Stimulated activated CD8-positive, alpha-beta memory T cell treated with anti-CD3 and anti-CD28 coated beads, Interleukin-15, amount 100 ng/mL, for 4 hours (primary cell): ENCODE measurements around the gene ZNF827.

ENCODE experiments used
- DNase-seq, 2 donors: peaks; one replicate each; pipeline ENCODE4 v3.0.0-alpha.2; 2020; ENCODE audit warnings: low read depth in 2 of 2

Gene ZNF827

DNA sequence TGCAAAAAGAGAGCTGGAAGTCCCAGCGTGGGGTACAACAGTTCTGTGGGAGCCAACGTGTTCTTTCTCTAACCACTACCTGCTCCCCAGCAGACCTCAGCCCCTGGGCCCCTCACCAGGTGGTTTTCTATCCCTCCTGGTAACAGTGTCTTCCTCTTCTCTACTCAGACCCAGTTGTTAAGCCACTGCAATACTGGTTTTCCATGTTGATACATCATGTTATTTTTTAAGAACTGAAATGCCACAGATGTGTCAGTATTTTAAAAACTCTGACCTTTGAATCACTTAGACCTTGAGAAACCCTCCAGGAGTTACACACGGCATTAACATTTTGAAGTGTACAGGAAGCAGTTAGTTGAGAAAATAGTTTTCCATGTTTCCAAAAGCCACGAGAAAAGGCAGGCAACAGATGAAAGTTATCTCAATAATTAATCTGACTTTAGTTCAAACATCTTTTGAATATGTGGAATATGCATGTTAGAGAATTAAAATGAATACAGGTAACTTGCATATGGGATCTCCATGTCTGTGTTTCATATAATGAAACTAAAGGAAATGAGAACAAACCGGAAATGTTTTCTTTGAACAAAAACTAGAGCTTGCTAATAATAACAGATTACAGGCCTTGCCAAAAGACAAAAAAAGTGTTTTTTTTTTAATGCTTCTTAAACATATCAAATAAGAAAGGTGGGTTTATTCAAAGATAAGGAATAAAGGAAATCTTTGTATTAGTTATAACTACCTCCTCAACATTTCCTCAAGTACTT, 108.8 kb downstream of the ZNF827 start:
- DNase-seq = no peak

DNA sequence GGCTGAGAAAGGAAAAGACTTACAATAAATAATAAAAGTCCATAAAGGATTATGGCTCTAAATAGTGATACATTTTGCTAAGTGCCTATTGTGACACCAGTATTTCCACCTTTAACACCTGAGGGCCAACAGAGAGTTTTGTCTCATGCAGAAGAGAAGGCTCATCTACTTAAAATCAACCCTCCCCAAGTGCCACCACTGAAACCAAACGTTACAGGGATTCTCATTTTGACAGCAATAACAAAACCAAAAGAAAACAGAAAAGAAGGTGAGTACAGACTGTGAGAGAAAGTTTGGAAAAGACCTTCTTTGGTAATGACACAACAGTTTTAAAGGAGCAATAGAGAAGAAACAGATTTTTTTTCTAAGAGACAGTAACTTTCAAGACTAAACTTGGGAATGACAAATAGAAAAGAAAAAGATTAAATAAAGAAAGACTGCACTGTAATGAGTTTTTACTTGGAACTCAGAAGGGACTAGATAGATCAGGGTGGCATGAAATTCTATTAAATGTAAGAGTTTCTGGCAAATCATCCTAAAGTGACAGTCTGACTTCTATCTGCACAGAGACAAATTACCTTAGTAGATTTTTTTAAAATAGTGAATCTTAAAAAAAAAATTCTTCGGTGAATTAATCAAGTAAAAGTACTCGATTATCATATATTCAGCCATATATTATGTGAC, 109.7 kb downstream of the ZNF827 start:
- DNase-seq = no peak

DNA sequence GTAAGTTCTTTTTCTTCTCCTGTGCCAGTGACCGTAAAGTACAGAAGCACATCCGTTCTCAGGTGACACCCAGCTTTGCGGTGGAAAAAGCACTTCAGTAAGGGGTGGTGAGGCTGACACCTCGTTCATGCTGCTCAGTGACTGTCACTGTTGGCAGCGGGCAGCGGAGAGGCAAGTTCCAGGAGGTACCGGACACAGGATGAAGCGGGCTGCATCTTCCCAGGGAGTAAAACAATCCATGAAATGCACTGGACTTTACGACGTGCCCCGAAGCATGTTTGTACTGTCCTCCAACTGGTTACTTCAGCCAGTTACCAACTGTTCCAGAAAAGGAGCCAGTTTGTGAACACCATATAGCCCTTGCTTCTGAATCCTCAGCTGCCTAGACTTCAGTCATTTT, 110.7 kb downstream of the ZNF827 start:
- DNase-seq = no peak

DNA sequence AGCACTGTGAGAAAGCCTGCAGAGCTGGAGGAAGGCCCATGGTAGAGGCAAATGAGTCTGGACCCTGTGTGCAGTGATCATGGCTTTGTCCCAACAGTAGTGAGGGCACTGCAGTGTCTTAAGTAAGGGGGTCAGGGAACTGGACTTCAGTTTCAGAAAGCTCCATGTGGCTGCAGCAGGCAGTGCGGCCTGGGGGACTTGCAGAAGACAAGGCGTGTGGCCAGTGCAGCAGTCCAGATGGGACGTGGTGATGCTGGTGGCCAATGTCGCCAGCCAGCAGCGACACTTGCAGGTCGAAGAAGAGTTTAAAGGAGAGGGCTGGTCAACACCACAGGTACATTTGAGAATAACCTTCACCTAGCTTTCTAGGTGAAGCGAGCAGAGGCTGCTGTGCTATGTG, 113.4 kb downstream of the ZNF827 start:
- DNase-seq = no peak

DNA sequence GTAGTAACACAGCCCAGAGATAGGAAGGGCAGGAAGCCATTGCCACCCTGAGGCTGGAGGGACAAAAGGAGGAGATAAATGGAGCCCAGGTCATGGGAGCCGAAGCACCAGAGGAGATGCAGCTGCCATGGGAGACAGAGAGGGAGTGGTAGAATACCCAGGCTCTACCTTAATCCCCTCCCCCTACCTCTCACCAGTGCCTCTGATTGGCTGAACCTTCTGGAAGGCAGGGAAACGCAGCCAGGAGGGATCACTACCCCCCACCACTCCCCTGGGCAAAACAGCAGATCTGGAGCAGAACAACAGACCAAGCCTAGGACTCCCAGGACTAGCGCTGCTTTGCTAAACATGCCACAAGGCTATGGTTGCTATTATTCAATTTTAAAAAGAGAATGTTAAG, 114.2 kb downstream of the ZNF827 start:
- DNase-seq = no peak

DNA sequence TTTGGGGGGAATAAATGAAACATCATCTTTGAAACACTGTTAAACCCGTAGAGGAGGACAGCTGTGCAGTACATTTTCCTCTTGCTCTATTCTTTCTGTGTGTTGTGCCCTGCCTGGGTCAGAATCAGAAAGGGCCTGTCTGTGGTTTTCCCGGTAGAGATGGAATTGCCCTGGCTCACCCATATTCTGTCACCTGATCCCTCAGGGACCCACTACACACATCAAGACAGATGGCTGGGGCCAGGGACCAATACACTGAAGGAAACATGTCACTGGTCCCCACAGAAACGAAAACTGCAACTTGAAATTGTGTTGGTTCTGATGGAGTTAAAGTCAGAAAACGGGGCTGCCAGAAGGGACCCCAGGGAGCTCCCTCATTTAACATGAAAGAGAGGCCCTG, 114.9 kb downstream of the ZNF827 start:
- no peak for DNase-seq

DNA sequence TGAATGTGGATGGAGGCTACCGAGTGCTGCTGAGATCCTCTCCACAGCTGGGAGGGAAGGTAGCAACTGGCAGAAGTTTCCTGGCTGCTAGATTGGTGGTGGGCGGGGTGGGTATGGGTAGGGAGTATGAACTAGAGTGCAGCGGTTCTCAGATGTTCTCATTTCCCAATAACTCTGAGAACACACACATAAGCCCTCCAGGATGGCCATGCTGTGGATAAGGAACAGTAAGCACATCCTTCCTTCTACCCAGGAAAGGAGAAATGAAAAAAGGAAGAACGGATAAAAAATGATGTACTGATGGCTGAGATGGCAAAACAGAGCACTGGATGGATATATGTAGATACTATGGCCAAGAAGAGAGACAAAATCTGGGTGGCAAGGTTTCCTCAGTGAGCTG, 116.0 kb downstream of the ZNF827 start:
- no peak for DNase-seq

DNA sequence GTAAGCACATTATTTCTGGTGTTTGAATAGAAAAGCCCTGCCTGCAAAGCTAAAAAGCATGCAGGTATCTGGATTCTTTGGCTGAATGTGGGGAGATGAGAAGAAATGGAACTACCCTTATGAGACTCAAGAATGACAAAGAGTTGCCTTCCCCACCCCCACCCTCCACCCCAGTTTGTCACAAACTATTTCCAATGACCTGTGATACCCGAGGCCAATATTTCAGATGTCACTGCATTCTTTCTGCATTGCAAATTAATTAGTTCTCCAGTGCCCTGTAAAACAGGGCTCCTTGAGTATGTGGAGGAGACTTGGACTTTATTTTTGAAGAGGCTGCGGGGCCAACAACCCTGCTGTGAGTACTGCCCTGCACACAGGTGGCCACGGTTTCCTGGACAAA, 116.4 kb downstream of the ZNF827 start:
- DNase-seq = no peak

DNA sequence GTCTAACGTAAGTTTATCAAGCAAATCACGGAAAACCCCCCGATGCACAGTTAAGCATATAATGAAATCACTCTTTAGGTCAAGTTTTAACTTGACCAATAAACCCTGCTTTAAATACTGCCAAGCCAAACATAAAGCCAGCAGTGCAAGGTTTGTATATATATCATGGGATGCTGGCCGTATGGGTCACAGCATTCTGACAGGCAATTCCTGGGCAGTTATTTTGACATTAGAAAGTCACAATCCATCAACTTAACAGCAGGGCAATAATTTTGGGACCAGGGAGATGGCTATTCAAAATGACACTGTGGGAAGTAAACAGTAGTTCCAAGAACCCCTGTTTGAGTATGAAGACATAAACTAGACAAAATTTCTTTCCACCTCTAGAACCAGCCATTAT, 116.9 kb downstream of the ZNF827 start:
- DNase-seq = no peak

DNA sequence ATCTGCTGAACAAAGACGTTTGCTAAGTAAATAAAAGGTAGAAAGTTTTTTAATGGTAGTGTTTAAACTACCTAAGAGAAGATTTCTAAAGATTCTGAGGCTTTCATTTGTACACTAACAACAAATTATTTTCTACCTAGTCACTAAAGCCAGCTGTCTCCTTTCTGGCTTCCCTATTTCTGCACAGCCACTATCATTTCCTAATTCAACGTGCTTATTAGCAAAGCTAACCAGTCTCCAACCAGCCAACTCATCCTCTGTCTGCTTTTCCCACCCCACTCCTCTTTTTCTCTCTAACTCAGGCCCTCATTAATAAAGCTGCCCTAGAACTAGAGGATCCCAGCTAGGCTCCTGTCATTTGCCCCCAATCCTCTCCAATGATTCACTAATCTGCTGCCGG, 118.2 kb downstream of the ZNF827 start:
- DNase-seq = no peak

DNA sequence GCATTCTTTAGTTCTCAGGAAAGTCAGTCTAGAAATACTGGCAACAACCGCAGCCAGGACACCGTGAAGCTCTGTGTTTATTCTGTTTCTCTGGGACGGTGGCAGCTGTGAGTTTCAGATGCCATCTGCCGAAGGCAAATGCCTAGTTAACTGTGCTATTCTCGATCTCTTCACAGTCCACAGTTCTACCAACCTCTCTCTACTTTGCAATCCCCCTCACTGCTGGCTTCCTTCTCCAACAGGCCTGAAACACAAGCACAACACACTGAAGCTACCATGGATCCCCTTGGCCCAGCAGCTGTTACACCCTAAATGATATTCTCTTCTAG, 118.8 kb downstream of the ZNF827 start:
- no peak for DNase-seq

DNA sequence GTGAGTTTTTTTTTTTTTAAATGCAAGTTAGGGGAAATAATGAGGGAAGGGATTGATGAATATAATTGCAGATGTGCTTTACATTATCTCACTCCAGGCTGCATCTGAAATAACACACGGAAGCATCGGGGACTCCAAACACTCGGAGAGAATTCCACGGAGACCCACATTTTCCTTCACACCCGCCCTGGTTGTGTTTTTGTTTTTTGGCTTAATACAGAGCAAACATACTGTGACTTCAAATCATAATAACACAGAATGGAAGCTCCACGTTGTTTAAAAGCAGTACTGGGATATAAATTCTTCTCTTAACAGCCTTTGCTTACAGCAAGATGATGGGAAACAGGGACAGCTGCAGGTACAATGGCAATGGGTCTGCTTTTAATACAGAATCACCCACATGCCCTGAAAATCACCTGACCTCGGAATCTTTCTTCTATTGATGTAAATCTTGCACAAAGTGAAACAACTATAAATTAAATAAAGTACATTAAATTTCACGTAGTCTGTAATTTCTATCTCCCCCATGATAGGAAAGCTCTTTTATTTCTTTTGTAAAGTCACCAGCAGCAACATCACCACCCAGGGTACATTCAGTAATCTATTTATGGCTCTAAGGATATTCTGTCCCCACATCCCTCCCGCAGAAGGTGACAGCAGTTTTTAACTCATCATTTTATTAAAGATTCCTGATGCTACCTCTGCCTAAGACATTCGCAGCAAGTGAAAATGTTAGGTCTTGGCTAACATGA, 119.3 kb downstream of the ZNF827 start:
- no peak for DNase-seq

DNA sequence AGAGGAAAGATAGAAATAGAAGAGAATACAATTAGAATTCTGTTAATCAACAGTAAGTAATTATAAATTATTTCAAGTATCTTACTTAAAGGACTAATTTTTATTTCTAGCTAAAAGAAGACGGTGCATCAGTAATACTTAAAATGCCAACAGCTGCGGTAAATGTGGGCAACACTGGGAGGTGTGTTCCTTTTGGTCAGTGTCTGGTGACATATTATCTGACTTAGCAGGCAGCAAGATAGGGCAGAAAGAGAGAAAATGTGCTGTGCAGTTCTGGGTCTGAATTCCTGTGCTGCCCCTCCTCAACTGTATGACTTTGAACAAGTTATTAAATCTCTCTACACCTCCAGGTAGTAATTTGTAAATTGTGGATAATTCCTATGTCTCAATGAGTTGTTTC, 120.6 kb downstream of the ZNF827 start:
- no peak for DNase-seq

DNA sequence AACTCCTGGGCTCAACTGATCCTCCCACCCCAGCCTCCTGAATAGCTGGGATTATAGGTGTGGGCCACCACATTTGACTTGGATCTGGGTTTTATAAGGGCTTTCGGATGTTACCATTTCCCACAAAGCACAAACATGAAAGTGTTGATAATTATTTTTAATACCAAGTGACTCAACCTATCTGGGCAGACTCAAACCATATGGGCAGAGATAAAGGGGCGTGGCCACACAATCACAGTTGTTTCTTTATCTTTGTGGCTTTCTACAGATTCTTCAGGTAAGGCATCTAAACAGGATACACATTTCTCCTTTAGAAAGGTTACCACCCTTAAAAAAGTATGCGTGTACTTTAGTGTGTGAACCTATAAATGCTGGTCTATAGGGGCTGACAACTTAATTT, 122.5 kb downstream of the ZNF827 start:
- DNase-seq = no peak

DNA sequence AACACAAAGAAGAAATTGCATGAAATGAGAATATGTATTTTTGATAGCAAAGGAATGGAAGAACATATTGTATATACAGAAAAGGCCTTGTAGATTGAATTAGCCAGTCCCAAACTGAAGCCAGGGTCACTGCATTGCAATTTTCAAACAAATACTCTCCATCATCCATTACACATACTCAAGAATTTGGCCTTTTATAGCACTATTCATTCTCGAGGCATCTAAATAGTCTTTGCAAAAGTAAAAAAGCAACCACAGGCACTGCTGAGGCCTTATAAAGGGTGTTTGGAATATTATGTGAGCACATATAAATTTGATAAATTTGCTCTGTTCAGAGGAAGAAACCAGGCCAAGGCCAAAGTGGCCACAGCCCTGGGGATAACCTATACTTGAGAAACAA, 123.0 kb downstream of the ZNF827 start:
- DNase-seq = no peak

DNA sequence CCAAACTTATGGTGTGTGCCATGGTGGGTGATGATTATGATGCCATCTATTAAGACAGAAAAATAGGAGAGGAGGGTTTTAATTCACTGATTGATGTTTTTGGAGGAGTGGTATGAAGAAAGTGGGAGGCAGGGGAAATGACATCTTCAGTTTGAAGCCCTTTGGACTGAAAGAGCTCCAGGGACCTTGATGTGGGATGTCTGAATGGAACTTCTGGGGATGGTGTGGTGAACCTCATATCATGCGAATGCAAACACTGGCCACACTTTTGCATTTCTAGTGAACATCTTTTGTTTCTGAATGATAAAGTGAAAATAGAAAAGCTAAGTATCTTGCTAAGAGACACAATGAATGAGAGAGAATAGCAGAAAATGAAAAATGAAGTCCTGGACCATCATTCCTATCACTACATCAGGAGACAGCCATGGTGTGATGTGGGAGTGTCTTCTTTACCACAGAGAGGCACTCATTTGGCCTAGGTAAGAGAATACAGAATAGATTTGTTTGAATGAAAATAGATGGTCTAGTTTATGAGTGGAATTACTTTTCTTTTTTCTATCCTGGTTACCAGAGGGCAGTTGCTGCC, 123.5 kb downstream of the ZNF827 start:
- DNase-seq = no peak

DNA sequence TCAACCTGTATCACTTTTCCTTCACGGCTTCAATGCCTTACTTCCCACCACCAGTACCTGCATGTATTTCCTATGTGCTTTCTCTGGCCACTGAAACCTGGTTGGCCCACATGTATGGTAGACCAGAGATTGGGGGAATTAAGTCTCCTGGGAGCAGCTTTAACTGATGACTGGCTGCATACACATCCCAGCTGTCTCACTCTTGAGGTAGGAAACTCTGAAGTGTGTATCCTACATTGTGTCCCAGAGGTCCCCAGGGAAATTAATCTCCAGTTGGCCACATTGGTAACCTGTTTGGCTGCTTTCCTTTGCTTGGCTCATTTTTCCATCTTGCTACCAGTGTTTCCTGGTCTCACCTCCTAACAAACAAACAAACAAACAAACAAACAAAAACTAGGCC, 124.4 kb downstream of the ZNF827 start:
- DNase-seq = no peak

DNA sequence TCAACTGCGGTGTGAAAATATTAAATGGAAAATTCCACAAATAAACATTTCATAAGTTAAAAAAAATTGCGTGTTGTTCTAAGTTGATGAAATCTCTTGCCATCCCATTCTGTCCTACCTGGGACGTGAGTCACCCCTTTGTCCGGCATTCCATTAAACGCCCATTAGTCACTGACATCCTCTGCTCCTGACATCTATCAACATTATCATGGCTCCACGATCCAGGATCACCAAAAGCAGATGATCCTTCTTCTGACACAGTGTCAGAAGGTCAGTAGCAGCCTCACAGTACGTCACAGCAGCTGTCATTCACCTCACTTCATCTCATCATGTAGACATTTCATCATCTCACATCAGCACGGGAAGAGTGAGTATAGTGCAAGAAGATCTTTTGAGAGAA, 125.7 kb downstream of the ZNF827 start:
- DNase-seq = no peak

DNA sequence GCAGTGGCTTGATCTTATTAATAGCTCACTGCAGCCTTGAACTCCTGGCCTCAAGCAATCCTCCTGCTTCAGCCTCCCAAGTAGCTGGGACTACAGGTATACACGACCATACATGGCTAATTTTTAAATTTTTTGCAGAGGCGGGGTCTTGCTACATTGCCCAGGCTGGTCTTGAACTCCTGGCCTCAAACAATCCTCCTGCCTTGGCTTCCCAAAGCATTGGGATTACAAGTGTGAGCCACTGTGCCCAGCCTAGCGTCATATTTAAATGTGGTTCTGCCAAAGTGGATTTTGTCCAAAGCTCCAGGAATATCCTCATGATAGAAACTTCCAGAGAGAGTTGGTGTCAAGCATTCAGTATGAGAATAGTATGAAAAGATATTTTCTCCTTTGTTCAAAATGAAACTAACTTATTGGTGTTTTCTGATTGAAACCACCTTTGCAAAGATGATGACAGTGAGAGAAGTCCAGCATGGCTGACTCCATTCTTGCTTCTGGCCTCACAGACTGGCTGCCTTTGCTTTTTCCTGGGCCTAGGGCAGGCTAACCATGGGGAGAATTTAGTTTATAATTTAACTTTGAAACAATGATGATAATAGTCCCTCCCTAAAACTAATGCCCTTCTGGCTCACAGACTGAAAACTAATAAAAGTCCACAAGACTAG, 129.6 kb downstream of the ZNF827 start:
- DNase-seq = no peak

DNA sequence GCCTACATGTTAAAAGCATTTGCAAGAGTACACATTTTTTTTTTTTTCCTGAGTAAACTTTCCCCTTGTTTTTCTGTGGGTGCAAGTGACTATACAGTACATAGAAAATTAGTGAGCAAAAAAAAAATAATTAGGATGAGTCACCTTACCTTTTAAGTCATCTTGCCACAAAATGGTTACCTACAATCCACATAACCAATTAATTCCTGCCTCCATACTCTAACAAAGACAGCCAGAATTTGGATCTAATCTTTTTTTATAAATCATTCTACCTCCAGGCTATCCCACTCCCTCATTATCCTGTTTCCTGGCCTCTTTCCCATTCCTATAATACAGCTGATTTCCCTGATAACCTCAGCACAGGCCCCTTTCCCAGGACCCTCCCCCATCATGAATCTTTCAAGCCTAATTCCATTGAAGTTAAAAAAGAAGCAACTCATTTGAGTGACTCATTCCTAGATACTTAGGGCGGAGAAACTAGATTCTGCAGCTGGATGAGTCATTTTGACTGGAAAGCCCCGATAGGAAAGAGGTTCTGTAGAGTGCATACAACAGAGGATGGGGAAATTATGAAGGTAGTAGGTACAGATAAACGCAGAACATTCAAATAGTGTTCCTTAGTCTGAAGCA, 130.5 kb downstream of the ZNF827 start:
- peak in 1 of 2 donors; percentile 11 for DNase-seq

DNA sequence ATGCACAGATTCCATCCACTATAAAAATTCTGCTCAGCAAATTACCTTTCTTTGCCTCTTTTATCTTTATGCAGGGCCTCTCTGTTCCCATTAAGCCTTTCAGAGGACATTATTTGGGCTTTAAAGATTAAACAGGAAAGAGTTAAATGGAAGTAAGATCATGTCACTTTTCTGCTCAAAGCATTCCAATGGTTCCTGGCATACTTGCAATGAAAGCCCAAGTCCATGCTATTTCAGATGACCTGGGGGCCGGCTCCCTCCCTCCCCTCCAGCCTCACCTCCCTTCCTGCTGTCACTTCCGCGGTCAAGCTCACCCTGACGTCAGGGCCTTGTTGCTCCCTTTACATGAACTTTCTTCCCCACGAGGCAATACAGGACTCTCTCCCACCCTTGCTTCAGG, 133.1 kb downstream of the ZNF827 start:
- no peak for DNase-seq

DNA sequence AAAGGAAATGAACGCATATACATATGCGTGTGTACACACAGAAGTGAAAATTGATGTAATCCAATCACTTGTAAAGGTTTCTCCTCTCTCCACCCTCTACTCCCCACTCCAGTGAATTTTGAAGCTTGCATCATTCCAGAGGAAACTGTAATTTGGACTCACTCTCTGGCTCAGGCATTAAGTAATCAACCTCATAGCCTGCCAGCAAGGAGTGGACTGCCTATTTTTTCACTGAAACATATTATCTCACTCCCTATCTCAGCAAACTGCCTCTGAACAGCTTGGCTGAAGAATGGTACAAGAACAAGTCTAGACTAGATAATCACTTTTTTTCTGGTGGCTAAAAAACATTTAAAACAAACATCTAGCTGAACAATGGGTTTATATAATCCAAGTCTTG, 134.5 kb downstream of the ZNF827 start:
- no peak for DNase-seq
